Activated CD4-positive, alpha-beta T cell treated with anti-CD3 and anti-CD28 coated beads, Interleukin-2, amount 50 U/mL, for 1 hour (primary cell): ENCODE measurements around the gene DOCK9.
"Not testable (repeated sequence)": the region's sequence is repeated elsewhere in the genome, so short reads cannot be mapped to it uniquely, and the experiment has no call there.

Experiments used
- DNase-seq: peaks from one replicate; pipeline ENCODE4 v3.0.0-alpha.2; 2020

Gene DOCK9

DNA sequence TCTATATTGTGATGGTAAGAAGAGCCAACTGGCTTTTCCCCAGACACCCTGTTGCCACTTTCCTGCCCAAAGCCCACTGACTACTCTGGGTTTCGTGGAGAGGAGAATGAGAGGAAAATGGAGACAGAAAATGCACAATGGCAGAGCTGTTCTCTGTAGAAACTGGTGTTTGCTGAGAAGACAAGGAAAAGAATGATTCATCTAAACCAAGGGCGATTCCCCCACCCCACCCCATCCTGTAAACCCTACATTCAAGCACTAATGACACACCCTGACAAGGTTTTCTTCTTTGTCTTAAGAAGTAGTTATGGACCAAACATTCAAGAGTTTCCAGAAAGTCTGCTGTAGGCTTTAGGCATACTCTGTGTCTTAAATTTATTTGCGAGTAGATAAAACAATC is 68.8 kb downstream of the DOCK9 start:
- DNase-seq = no peak

DNA sequence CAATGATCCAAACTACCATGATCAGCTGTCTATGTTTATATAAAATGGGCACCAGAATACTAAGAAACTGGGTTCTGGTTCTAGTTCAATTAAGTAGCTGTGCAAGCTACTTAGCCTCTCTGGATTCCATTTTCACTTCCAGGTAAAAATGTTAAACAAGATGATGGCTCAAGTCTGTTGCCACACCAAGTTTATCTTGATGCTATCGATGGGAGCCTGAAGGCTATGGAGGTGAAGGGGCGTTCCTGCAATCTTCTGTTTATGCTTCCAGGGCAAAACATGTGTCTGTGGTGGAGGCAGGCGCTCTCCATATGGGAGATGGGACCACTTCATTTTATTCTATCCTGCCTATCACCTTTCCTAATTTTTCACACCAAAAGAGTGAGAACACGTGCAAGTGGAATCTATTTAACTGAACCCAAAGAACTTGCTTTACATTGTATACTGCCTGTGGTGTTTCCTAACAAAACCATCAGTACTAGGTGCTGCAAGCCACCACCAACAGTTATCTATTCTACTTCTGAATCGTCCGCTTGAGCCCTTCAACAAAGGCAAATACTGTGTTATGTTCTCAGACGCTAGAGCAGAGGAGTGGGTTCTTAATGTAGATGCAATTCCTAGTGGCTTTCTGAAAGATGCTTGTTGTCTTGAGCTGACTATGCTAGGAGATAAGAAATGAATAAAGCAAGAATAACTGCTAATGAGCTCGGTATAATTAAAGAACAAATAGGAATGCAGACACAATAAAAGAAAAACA is 70.9 kb downstream of the DOCK9 start:
- DNase-seq = no peak

DNA sequence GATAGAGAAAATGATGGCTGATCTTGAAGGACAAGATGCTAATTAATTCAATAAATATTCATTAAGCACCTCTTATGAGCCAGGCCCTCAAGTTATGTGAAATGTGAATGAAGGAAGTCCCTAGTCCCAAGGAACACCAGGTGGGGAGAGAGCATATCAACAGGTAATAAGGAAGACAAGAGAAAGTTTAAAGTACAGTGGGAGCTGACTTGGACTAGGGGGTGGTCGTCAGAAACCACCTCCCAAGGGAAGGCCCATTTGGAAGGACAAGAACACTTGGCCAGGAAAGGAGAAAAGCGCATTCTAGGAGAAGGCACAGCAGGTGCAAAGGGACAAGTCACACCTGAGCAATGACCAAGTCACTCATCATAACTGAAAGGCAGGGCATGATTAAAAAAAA is 72.7 kb downstream of the DOCK9 start:
- DNase-seq = no peak

DNA sequence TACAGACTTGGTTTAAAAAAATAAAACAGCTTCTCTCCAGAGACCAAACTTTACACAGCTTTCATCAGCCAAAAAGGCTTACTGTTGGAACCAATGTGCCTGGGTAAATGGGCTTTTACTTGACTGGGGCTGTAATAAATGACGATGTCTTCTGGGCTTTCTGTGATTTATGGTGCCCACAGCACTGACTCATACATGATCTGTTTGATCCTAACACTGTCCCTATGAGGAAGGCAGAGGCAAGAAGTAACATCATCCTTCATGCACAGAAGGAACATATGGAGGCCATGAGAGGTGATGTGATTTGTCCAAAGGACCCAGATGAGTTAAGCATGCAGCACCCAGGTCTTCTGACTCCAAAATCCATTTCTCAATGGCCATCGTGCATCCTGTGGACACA is 77.4 kb downstream of the DOCK9 start:
- no peak for DNase-seq

DNA sequence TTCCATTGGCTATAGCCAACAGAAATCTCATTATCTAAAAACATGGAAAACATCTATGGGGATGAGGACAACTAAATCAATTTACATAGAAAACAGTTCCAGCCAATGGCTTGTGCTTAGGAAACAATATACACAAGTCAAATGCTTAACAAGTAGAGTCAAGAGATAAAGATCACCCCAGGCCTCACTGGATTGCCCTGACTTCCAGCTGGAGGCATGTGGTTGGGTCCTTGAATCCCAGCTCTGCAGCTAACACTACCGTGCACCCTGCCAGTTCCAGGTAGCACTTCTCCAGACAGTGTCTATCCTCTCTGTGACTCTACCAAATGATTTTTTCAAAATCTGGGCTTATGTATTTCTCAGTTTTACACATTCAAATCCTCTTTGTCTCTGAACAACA is 80.2 kb downstream of the DOCK9 start:
- no peak for DNase-seq

DNA sequence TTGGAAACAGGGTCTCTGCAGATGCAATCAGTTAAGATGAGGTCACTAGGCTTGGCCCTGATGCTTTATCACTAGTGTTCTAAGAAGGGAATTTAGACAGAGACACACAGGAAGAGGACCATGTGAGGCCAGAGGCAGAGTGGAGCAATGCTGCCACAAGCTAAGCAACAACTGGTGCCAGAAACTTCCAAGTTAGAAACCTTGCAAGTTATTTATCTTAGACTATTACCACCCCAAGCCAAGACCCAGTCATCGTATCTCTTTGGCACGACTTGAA is 81.1 kb downstream of the DOCK9 start:
- DNase-seq = no peak

DNA sequence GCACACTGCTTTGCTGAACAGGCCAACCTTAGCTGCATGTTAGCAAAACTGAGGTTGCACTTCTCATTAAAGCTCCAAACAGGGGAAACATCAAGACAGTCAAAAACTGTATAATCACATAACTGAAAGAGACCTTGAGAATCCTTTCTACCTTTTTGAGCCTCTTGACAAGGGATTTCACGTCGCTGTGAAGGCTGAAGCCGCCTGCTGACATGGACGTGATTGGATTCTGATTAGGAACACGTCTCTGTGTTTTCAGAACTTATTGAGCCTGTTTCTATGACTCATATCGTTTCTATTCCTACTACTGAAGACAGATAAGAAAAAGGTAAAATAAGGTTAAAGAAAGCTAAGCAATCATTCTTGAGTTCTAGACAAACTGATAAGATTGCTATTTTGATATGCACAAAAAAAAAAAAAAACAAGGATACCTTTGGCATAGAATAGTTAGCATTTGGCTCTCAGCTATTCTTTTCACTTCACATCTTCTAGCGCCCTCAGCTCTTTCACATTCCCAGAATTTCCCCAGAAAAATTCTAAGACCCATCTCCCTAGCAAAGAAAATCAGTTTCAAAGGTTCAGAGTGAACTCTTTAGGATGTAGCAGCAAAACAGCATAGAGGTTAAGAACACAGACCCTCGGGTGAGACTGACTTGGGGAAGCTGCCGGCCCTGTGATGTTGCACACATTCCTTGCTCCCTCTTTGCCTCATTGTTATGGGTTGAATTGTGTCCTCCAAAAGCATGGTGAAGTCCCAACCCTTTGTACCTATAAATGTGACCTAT is 81.6 kb downstream of the DOCK9 start:
- no peak for DNase-seq

DNA sequence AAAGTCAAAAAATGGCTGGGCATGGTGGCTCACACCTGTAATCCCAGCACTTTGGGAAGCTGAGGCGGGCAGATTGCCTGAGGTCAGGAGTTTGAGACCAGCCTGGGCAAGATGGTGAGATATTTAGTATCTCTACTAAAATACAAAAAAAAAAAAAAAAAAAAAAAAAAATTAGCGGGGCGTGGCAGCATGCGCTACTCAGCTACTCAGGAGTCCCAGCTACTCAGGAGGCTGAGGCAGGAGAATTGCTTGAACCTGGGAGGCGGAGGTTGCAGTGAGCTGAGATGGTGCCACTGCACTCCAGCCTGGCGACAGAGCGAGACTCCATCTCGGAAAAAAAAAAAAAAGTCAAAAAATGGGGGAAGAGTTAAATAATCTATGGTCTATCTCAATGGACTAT is 83.0 kb downstream of the DOCK9 start:
- DNase-seq = not testable (repeated sequence)

DNA sequence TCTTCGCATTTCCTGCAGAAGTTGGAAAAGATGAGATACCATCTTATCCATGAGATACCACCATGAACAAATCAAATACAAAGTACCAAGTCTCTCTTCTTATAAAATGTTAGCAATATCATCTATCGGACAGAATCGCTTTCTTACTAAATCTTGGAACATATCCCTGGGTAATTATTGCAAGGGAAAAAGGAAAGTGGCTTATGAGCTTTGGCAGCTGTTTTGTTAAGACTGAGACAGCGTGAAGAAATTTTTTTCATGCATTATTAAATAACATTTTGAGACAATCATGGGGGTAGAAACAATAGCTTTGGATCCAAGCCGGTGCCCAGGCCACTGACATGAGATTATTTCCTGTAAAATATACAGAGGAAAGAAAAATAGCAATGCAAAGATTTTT is 84.5 kb downstream of the DOCK9 start:
- no peak for DNase-seq

DNA sequence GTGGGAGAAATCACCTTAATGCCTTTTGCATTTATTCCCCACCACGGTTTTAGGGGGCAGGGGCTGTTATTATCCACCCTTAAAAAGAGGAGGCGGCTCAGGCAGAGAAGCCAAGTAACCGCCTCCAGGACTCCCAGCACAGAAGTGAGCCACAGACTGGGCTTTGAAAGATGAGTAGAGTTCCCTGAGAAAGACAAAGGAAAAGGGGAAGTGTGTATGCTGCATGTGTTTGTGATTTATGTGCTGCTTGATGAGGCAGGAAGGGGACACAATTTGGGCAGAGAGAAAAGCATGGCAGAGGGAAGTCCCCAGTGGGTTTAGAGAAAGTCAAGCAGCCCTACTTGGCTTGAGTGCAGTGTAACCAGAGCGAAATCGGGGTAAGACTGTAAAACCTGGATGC is 85.0 kb downstream of the DOCK9 start:
- no peak for DNase-seq

DNA sequence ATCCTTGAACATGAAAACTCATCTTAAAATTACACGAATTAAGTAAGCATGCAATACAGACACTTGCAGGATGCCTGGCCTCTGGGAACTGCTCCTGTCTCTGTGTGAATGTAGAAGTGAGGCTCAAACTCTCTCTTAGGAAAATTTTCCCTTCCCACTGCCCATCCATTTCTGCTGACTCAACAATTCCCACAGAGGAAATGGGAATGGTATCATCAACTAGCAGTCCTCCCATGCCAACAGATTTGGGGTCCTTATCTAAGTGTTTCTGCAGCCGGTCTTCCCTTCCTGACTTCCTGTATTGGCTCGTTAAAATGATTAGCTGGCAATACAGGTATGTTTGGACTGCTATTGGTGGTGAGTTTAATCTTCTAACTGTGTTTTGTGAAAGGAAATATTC is 85.8 kb downstream of the DOCK9 start:
- DNase-seq = no peak

DNA sequence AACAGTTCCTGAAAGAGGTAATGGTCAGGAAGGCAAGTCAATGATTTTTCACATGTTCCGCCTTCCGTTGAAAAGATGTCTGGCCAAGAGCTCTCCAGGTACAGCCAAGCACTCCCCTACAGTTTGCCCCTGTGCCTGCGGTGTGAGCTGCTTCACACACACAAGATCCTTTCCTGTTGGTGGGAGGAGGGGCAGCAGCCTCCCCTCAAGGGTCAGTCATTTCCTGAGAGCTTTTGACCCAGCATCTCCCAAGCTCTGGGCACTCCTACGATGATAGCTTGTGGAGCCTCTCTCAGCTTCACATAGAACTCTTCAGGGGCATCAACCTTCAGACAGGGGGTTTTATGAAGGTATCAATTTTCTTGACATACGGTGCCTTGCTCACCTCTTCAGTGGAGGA is 86.9 kb downstream of the DOCK9 start:
- no peak for DNase-seq

DNA sequence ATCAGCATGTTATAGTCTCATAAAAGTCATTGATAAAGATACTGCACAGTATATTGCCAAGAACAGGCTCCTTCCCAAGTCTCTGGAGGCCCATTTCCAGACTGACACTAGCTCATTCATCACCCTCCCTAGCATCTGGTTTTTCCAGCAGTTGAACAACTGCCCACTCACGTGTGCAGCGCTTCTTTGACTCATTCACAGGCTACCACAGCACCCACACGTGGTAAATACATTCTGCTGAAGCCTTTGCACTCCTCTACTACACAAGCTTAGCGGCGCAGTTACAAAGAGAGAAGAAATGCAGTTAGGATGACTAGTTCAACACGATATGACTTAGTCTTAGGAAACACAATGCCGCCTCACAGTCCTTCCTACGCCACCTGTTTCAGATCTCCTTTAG is 87.7 kb downstream of the DOCK9 start:
- DNase-seq = no peak

DNA sequence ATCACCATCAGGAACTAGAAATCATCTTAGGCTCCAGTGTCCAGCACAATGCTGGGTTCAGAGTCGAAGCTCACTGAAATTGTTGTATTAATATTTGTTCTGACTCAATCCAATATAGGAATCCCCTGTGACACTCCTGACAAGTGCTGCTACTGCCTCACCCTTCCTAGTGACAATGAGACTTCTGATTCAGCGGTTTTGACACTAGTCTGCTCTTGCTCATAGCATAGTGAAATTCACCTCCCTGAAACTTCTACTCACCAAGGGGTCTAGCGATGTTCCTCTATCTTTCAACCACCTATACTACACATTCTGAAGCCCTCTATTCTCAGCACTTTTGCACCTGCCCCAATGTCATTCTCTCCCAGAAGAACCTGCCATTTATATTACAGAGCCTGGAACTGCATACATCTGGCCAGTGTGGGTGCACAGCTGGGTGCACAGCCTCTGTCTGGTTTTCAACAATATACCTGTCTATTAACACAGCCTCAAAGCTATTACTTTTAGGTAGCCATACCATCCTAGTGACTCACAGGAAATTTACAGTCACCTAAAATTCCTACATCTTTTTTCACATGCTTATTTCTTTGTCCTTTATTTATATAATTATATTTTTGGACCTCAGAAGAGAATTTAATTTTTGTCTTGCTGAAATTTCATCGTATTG is 88.3 kb downstream of the DOCK9 start:
- no peak for DNase-seq

DNA sequence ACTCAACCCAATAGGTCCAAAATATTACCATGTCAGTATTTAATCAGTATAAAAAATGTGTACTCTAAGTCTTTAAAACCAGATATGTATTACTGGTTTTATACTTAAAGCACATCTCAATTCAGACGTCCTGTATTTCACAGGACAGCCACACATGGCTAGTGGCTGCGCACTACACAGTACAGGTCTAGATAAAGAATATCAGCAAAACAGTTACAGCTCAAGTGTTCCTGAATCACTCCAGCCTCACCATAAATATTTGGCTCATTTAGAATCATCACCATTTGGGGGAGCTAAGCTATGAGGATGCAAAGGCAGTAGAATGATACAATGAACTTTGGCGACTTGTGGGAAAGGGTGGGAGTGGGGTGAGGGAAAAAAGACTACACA is 89.0 kb downstream of the DOCK9 start:
- DNase-seq = no peak

DNA sequence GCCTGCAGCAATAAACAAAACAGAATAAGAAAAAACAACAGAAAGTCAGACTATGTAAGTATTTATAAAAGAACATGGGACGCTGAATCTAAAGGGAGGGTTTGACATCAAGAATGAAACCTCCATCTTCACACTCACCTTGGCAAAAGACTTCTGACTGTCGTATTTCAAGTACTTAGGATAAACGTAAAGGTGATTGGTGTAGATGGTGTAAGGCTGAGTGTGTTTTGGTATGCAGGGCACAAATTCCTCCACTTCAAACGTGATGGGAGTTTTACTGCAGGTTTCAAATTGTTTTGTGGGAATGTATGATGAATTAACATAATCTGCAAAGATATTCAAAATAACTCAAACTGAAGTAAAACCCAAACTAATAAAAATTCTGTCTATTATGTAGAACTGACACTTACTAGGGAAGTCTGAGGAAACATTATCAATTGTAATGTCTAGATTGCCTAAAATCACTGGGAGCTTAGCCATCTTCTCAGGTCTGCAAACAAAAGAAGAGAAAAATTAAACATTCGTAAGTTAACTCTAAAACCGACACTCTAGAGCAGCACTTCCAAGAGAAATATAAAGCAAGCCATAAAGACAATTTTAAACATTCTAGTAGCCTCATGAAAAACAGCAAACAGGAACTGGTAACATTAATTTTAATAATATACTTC is 89.5 kb downstream of the DOCK9 start:
- no peak for DNase-seq

DNA sequence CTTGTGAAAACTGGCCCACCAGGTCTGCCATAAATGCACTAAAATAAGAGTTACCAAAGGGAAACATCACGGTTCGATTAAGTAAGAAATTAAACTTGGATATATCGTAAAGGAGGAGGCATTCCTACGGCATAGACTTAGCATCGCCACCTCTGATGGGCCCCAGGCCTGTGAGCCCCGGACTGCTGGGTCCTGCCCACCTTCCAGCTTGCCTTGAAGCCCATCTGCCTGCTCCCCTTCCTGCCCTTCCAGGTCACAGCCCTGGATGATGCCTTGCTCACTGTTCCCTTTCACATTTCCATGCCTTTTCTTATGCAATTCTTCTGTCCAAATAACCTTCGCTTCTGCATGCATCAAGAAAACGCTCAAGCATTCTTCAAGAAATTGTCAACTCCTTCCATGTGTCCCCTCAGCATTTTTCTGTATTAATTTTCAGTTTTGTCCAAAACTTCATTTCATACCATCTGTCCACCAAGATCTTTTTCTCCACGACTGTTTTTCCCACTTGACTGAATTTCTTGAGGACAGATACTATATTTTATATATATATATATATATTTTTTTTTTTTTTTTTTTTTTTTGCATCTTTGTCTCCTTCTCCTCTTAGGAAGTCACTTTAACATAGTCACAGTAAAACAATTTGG is 91.2 kb downstream of the DOCK9 start:
- DNase-seq = no peak

DNA sequence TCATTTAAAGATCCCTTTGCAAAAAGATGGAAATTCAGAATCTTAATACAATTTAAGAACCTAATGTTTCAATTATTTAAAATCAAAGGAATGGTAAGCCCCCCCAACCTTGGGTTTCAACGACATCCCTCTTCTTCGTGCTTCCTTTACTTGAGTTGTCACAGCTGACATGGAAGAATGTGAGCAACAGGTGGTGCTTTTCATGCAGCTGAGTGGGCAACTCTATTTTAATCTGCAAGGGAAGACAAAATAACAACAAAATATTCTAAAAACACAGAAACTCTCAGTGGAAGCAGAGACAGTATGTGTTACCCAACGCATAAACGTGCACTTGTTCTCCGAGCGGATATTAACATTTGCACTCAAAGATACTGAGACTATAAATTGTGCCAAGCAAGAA is 92.3 kb downstream of the DOCK9 start:
- DNase-seq = no peak

DNA sequence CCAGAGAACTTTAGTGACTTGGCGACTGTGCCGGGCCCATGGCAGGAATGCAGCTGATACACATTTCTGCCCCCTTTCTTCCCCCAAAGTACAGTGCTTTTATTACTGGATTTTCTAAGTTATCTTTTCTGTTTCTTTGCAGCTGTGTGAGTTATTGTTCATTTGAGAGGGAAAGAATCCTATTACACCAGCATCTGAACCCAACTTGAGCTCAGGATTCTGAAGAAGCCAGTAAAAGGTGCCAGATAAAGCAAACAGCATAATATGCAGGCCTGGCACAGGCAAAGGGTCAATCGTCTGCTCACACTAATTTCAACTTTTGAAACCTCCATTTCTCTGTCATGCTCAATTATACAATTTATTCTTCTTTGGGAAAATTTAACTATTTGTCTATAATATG is 93.9 kb downstream of the DOCK9 start:
- no peak for DNase-seq

DNA sequence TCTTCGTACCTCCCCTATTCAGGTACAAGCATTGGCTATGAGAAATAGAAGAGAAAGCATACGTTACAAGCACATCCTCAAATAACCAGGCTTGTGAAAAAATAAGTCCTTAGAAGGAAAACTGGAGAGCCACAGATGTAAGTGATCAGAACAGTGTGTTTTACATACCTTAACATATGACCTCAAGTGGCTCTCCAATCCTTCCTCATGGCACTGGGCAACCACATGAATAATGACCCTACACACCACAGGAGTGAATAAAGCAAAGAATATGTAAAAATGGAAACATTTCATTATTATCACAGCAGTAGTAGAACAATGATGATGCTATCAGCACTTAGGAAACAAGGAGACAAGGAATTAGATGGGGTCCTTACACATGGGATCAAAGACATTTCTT is 96.5 kb downstream of the DOCK9 start:
- no peak for DNase-seq

DNA sequence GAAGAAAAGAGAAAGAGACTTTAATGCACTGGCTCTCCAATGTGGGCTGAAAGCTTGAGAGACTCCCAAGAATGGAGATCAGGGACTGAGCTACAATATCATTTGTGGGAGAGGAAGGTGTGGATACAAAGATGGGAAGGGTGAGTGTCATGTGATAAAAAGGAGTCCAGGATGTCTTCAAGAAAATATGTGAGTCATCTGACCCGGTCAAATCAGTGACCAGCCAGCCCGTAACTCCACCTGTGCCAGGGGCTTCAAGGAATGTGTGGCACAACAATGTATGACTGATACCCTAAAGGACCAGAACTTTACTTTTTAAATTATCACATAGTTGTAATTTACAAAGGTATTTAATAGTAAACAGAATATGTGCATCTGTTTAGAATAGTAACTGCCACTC is 97.2 kb downstream of the DOCK9 start:
- DNase-seq = no peak

DNA sequence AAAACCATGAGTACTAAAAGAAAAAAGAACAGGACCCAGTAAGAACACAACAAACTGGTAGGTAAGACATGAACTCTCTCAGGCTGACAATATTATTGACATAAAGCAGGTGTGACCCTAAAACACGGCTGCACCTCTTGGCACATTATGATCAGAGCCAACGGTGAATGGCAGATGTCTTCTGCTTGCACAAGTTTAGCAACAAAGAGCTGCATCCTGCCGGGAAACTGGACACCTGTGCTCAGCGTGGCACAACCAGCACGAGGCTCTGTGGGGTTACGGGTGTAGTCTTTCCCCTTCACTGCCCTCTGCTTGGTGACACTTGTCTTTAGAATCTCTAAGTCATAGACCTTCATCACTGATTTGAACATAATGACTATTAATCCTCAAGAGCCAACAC is 97.9 kb downstream of the DOCK9 start:
- no peak for DNase-seq

DNA sequence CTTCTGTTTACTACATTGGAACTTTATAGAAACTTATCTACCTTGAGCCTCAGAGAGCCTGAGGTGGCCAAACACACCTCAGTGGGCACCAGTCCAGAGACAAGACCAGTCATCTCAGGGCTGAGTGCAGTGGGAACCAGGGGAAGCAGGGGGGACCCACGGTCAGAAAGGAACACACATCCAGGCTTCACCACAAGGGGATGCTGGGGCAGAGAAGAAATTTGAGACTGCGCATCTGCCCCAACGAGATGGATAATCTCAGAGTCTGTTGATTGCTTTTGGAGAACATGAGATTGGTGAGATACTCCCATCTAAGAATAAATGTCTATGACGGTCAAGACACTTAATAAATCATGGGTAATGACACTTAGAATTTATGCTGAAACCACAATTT is 98.7 kb downstream of the DOCK9 start:
- DNase-seq = no peak
